Adrenal gland (tissue), 12 donors: ENCODE results near the gene PLCH2. TPM values are rescaled to one million over a fixed set of nuclear protein-coding genes. Genes with fewer than 3 reads are reported as not detected.

Source experiments
- DNase-seq, 7 donors: peaks; one replicate each; pipeline ENCODE4 v3.0.0-alpha.2; 2019 to 2020
- H3K27ac ChIP-seq, 5 donors: fragments of 200-600 bp; sonication (generic) in 4 of 5; 1 replicate in 3 of 5; 2 replicates in 2 of 5; pipeline versions ENCODE4 v1.5.1 to v1.8.0; 2016 to 2020; ENCODE audit warnings: mild to moderate bottlenecking in 1 of 5
- H3K27me3 ChIP-seq: fragments of 200-600 bp; 2 replicates; pipeline ENCODE4 v1.8.0; 2021
- H3K36me3 ChIP-seq, 2 donors: fragments of 200-600 bp; replicated peaks in 1 of 2; 1 replicate in 1 of 2; 2 replicates in 1 of 2; pipeline versions ENCODE4 v1.5.1 to v1.8.0; 2018 to 2022
- H3K4me1 ChIP-seq, 2 donors: fragments of 200-600 bp; replicated peaks in 1 of 2; 1 replicate in 1 of 2; 2 replicates in 1 of 2; pipeline versions ENCODE4 v1.5.1 to v1.8.0; 2018 to 2021
- H3K4me3 ChIP-seq, 4 donors: fragments of 200-600 bp; sonication (generic) in 3 of 4; one replicate each; pipeline ENCODE4 v1.5.1; 2016 to 2018
- H3K9me3 ChIP-seq, 3 donors: fragments of 200-600 bp; sonication (generic) in 1 of 3; replicated peaks in 1 of 3; 1 replicate in 2 of 3; 2 replicates in 1 of 3; pipeline versions ENCODE4 v1.5.1 to v1.8.0; 2016 to 2021
- POLR2A ChIP-seq, 2 donors: fragments of 450-650 bp; IDR thresholded peaks; one replicate each; pipeline ENCODE4 v1.6.1; 2017; ENCODE audit warnings: antibody characterized with exemption in 2 of 2, mild to moderate bottlenecking in 2 of 2, moderate library complexity in 1 of 2
- WGBS, 4 donors: extraction: QIAGEN DNeasy Blood & Tissue Kit in 2 of 4; methylation state at CpG; one replicate each; pipeline versions ENCODE4 v1.1.5 to v1.1.7; 2013 to 2017; 5-methylcytosine and 5-hydroxymethylcytosine counted together
- intact Hi-C, 2 donors: fragments of 100-400 bp; cut with DNase I; formaldehyde crosslinking; loops; one replicate each; pipeline versions ENCODE4 v1.14.1 to v1.15.0; 2022 to 2023
- polyA plus RNA-seq, 3 donors: library from polyadenylated mRNA; stranded (reverse); fragments of 200-250 nt in 2 of 3; fragments of 350-450 nt in 1 of 3; fragmentation: Illumina TruSeq in 1 of 3; extraction: RNeasy Lipid Tissue Mini Kit (QIAGEN cat#74804) in 1 of 3; gene quantifications; one replicate each; pipeline ENCODE4 v1.2.3, GENCODE V29; 2013 to 2014
- total RNA-seq, 9 donors: library from RNA; depleted of rRNA in 4 of 9; stranded (reverse); fragments of >200 nt in 4 of 9; fragments of 120-200 nt in 1 of 9; fragmentation: NEBNext Ultra II Directional in 1 of 9; extraction: Animal tissue kit (Norgen Biotek cat#: 25700) in 1 of 9; gene quantifications; one replicate each; pipeline versions ENCODE4 v1.1.0 to v1.2.4, GENCODE V29; 2013 to 2023
- TF ChIP-seq, protein P1 (sequence below), 6 experiments: fragments of 450-650 bp in 4 of 6; fragments of 200-600 bp in 2 of 6; sonication (generic) in 1 of 6; IDR thresholded peaks; 1 replicate in 5 of 6; 2 replicates in 1 of 6; pipeline versions ENCODE4 v1.5.1 to v1.8.0; 2016 to 2021; ENCODE audit warnings: antibody characterized with exemption in 6 of 6, mild to moderate bottlenecking in 2 of 6, moderate library complexity in 1 of 6
- donor health status: healthy with polysubstance abuse.
- donor health status: Bipolar disorder and iron deficiency.
- donor health status: DM: yes; HTN: yes; CAD: no.
- donor health status: DM: no; HTN: no; CAD: no.
- donor health status: DM: no; HTN: no; CAD: no.
- donor health status: DM: yes; HTN: yes; CAD: no.

The PLCH2 gene
- total and polyA plus RNA-seq, 12 donors: 0.22 to 66.3 (median 2.2) TPM; not detected in 1

DNA sequence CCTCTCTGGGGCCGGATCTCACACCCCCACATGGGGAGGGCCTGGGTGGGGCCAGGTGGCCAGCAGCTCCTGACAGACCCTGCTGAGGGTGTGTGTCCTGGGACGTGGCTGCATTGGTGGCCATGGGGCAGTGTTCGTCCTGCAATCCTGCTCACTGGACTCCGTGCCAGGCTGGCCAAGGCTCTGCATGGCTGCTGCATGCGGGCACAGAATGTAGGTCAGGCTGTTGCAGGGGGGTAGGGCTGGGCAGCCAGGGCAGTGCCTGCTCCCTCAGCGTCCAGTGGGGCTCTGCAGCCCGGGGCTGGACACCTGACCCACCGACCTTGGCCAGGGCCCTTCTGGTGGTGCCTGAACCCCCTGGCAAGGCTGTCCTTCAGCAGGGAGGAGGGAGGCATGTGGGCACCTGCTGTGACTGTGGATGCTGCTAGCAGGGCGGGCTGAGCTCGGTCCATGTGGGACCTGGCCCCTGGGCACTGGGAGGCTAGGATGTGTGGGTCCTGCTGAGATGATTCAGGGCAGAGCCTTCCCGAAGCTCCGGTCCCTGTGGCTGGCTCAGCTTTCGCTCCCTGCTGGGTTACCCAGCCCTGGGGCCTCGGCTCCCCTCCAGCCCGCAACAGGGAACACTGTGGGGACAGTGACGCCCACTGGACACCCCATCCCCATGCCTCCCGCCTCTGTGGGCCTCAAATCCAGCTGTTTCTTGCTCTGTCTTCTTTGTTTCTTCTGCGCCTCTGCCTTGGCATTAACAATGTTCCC is 14.9 kb upstream of the PLCH2 start:
- Histone ChIP-seq H3K4me3 (no peak overlapping the region), H3K27ac (no peak overlapping the region), H3K9me3 (no peaks in the 10 kb centered on the region), H3K27me3 (peaks cover 29% of the 10 kb centered on the region), H3K4me1 (peaks cover 7 to 25% of the 10 kb centered on the region in 2 donors), H3K36me3 (no peaks in the 10 kb centered on the region)
- WGBS, 4 donors: 57 to 71% (median 64%) methylated on average over 8 to 18 of the region's 18 CpGs
- intact Hi-C loops: loop anchor here in 1 of 2 donors (5.0 kb wide), 1 partner anchor 71 kb away; the partner anchor contains the start of gene HES5
- TF ChIP-seq POLR2A (IDR thresholded peaks at IDR 0.05): no peak
- TF ChIP-seq, protein P1, sequence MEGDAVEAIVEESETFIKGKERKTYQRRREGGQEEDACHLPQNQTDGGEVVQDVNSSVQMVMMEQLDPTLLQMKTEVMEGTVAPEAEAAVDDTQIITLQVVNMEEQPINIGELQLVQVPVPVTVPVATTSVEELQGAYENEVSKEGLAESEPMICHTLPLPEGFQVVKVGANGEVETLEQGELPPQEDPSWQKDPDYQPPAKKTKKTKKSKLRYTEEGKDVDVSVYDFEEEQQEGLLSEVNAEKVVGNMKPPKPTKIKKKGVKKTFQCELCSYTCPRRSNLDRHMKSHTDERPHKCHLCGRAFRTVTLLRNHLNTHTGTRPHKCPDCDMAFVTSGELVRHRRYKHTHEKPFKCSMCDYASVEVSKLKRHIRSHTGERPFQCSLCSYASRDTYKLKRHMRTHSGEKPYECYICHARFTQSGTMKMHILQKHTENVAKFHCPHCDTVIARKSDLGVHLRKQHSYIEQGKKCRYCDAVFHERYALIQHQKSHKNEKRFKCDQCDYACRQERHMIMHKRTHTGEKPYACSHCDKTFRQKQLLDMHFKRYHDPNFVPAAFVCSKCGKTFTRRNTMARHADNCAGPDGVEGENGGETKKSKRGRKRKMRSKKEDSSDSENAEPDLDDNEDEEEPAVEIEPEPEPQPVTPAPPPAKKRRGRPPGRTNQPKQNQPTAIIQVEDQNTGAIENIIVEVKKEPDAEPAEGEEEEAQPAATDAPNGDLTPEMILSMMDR (IDR thresholded peaks at IDR 0.05): no peak
- DNase-seq: peak in 5 of 7 donors; percentile 40 to 79 (median 60)

GRCh38 chr1:2462819-2463218 is 13.3 kb upstream of the PLCH2 start:
- intact Hi-C loops: loop anchor here in 1 of 2 donors (5.0 kb wide), 1 partner anchor 69 kb away; the partner anchor contains the start of gene HES5
- TF ChIP-seq POLR2A (IDR thresholded peaks at IDR 0.05): no peak
- TF ChIP-seq, protein P1 (IDR thresholded peaks at IDR 0.05): no peak
- no peak for DNase-seq
- peaks cover 7 to 25% of the 10 kb centered on the region in 2 donors for H3K4me1 ChIP-seq
- no peaks in the 10 kb centered on the region for H3K36me3 ChIP-seq
- H3K27ac ChIP-seq: no peak overlapping the region
- no peaks in the 10 kb centered on the region for H3K9me3 ChIP-seq
- no peak overlapping the region for H3K4me3 ChIP-seq
- H3K27me3 ChIP-seq: peaks cover 43% of the 10 kb centered on the region
- 30 to 39% (median 37%) methylated on average over 8 to 15 of the region's 15 CpGs for WGBS, 4 donors

- H3K27me3 ChIP-seq: peaks cover 46% of the 10 kb centered on the region
- no peaks in the 10 kb centered on the region for H3K36me3 ChIP-seq
- H3K27ac ChIP-seq: no peak overlapping the region
- H3K4me1 ChIP-seq: peaks cover 7 to 25% of the 10 kb centered on the region in 2 donors
- DNase-seq: peak in 1 of 7 donors; percentile 80
- no peak overlapping the region for H3K4me3 ChIP-seq
- intact Hi-C loops: loop anchor here in 1 of 2 donors (5.0 kb wide), 1 partner anchor 69 kb away; the partner anchor contains the start of gene HES5
- TF ChIP-seq, protein P1 (IDR thresholded peaks at IDR 0.05): no peak
- 21 to 45% (median 28%) methylated on average over 5 to 17 of the region's 17 CpGs for WGBS, 4 donors
- H3K9me3 ChIP-seq: no peaks in the 10 kb centered on the region
Observed at GRCh38 chr1:2463396-2463795, 12.7 kb upstream of the PLCH2 start.

DNA sequence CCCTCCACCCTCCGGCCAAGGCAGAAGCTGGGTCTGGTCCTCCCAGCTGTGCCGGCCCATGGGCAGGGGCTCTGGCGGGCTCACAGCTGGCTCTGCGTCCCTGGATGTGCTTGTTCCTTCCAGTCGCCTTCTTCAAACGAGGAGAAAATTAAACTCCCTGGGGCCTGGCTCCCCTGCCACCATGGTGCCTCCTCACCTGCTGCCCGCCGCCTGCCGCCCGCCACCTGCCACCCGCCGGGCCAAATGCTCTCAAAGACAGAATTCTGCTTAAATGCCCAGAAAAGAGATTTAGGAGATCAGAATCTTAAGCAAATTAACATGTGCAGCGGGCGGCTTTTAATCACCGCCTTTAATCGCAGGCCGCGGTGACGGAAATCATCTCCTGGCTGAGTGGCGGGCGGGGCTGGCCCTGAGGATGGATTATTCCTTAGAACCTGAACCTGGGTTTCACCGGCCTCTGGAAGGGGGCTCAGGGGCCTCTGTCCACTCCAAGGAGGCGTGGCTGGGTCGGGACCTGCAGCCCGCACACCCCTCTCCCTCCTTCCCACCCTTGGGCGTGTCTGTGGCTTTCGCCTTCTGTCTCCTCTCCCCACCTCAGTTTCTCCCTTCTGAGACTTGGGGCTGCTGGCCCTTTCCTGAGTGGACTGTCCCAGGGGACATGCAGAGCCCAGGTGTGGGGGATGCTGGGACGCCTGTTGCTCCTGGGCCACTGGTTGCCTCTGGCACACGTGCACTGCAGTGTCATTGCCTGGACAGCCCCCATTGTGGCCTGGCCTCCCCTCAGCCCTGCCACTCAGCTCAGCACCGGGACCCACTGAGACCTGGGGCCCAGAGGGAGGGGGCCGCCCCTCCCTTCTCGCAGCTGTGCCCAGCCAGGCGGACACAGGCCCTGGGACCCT is 10.5 kb upstream of the PLCH2 start:
- WGBS, 4 donors: 69 to 82% (median 74%) methylated on average over 22 to 33 of the region's 33 CpGs
- intact Hi-C loops: no loop called here
- TF ChIP-seq, protein P1 (IDR thresholded peaks at IDR 0.05): no peak
- TF ChIP-seq POLR2A (IDR thresholded peaks at IDR 0.05): no peak
- DNase-seq: no peak
- Histone ChIP-seq H3K27me3 (peaks cover 46% of the 10 kb centered on the region), H3K36me3 (no peaks in the 10 kb centered on the region), H3K27ac (no peak overlapping the region), H3K9me3 (no peaks in the 10 kb centered on the region), H3K4me3 (no peak overlapping the region), H3K4me1 (peaks cover 6 to 16% of the 10 kb centered on the region in 2 donors)
